C4-2B (cell line): ENCODE results near the gene SLC34A2.

Experiments
- ZFX ChIP-seq: fragments of 450-650 bp; IDR thresholded peaks from 2 replicates; pipeline ENCODE4 v1.6.1; 2017
- TF ChIP-seq, protein P1 (sequence below): fragments of 450-650 bp; conservative IDR thresholded peaks from 2 replicates; pipeline ENCODE4 v1.5.1; 2017; ENCODE audit warnings: mild to moderate bottlenecking

- TF ChIP-seq, protein P1, sequence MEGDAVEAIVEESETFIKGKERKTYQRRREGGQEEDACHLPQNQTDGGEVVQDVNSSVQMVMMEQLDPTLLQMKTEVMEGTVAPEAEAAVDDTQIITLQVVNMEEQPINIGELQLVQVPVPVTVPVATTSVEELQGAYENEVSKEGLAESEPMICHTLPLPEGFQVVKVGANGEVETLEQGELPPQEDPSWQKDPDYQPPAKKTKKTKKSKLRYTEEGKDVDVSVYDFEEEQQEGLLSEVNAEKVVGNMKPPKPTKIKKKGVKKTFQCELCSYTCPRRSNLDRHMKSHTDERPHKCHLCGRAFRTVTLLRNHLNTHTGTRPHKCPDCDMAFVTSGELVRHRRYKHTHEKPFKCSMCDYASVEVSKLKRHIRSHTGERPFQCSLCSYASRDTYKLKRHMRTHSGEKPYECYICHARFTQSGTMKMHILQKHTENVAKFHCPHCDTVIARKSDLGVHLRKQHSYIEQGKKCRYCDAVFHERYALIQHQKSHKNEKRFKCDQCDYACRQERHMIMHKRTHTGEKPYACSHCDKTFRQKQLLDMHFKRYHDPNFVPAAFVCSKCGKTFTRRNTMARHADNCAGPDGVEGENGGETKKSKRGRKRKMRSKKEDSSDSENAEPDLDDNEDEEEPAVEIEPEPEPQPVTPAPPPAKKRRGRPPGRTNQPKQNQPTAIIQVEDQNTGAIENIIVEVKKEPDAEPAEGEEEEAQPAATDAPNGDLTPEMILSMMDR, result no peak
- no peak for TF ChIP-seq ZFX
Measured at GRCh38 chr4:25700661-25701060, 45.0 kb downstream of the SLC34A2 start.
